Stimulated activated CD4-positive, alpha-beta T cell treated with anti-CD3 and anti-CD28 coated beads, TNF-alpha, amount 100 ng/mL, for 24 hours (primary cell): ENCODE measurements around the gene GCC2.
"Not testable (repeated sequence)": the region's sequence is repeated elsewhere in the genome, so short reads cannot be mapped to it uniquely, and the experiment has no call there.

Experiments
- DNase-seq, 3 experiments: peaks; one replicate each; pipeline ENCODE4 v3.0.0-alpha.2; 2020; ENCODE audit warnings: low read depth in 3 of 3

GCC2 gene, protein sequence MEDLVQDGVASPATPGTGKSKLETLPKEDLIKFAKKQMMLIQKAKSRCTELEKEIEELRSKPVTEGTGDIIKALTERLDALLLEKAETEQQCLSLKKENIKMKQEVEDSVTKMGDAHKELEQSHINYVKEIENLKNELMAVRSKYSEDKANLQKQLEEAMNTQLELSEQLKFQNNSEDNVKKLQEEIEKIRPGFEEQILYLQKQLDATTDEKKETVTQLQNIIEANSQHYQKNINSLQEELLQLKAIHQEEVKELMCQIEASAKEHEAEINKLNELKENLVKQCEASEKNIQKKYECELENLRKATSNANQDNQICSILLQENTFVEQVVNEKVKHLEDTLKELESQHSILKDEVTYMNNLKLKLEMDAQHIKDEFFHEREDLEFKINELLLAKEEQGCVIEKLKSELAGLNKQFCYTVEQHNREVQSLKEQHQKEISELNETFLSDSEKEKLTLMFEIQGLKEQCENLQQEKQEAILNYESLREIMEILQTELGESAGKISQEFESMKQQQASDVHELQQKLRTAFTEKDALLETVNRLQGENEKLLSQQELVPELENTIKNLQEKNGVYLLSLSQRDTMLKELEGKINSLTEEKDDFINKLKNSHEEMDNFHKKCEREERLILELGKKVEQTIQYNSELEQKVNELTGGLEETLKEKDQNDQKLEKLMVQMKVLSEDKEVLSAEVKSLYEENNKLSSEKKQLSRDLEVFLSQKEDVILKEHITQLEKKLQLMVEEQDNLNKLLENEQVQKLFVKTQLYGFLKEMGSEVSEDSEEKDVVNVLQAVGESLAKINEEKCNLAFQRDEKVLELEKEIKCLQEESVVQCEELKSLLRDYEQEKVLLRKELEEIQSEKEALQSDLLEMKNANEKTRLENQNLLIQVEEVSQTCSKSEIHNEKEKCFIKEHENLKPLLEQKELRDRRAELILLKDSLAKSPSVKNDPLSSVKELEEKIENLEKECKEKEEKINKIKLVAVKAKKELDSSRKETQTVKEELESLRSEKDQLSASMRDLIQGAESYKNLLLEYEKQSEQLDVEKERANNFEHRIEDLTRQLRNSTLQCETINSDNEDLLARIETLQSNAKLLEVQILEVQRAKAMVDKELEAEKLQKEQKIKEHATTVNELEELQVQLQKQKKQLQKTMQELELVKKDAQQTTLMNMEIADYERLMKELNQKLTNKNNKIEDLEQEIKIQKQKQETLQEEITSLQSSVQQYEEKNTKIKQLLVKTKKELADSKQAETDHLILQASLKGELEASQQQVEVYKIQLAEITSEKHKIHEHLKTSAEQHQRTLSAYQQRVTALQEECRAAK (N-terminal part only)

DNA sequence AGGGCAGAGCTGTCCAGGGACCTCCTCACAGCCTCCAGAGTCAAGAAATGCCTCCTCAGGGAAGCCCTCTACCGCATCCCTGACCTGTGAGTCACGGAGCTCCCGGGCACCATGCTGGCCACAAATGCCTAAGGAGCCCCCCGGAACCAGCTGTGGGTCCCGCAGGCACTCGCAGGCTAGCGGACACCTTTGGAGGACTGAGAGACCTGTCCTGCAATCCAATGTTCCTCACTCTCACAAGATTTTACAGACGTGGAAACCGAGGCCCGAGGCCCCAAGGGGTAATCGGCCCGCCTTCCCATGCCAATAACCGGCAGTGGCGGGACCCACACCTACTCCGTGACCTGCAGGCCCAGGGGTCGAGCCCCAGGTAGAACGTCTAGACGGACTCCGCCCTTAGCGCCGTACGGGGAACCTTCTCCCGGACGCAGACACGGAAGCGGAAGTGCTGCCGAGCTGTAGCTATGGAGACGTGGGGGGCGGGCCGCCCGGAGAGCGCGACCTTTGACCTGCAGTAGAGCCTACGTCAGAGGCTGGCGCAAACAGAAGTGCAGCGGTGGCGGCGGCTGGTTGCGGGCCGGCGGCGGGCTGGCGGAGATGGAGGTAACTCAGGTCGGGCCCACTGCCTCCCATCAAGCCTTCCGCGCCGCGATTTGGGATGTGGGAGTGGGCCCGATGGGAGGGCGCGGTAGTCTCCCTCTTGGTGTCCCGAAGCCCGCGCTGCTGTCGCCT is at the start of gene GCC2:
Gene GCC2 (plus strand): TSS at position 529 of the 732 bp plus-strand sequence. CDS start 69 bp downstream, at position 598.
- peak; percentile 93 to 94 (median 94) for DNase-seq

DNA sequence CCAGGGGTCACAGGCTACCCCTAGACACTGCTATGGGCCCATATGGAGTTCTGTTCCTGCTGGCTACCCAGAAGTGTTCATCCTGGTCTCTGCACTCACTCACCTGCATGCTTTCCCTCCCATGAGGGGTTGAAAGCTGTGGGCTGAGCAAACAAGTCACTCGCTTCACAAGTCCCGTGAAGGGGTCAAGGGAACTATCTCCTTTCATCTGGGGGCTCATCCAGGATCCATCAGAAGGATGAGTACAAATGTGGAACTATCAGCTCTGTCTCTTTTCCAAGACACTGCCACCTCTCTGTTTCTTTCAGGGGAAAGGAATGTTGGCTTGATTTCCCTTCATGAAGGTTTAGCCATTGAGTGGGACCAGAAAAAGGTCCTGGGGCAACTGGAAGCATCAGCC is 49.5 kb upstream of the GCC2 start:
- DNase-seq: no peak

DNA sequence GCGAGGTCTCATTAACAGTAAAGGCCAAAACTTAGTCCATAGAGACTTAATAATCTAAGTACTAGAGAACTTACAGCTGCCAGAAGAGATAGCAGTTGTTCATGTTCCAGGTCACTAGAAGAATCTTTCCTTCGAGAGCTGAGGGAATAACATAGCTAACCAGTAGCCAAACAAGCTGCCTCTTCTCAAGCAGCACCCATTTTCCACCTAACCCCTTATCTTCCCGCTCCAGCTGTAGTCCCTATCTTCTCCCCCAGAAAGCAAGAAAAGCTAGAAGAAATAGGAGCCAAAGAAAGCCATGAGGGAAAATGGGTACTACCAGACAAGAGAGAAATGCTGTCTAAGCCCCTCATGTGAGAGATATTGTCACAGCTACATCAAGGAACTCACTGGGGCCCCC is 47.2 kb upstream of the GCC2 start:
- DNase-seq: no peak

DNA sequence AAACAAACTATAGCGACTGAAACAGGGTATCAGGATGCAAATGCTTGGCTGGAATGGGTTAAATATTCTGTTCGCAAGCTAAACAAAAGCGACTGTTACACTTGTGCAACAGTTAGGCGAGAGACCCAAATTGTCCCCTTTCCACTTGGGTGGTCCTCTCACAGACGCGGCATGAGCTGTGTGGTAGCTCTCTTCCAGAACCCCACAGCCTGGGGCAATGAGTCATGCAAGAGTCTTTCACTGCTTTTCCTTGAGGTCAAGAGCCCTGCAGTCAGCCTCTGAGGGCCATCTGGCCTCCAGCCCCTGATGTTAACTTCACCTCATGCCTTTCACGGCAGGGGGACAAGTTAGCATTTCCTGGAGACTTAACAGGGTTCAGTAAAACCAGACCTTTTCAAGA is 45.5 kb upstream of the GCC2 start:
- DNase-seq: no peak

DNA sequence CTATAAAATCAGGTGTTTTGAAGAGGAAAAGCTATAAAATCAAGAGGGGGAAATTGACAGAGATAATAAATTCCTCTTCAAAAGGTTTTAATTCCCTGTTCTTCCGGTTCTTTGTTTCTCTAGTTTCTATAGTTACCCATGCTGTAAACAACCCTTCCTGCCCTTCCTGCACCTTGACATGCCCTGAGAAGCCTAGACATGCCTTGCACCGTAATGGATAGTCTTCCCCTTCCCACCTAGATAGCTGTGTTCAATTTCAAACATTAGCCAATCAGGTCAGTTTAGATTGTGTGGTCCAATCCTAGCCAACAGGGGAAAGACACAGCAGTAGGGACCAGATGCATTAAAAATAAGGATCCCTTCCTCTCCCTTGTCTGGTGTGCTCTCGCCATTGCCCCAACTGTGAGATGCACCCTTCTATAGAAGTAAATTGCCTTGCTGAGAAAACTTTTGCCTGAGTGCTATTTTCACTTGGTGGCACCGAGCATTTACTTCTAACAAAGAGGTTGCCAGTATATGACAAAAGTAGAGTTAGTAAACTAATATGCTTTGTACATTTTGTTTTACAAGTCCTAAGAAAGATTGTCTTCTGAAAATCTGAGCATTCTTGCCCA is 44.1 kb upstream of the GCC2 start:
- DNase-seq: no peak

DNA sequence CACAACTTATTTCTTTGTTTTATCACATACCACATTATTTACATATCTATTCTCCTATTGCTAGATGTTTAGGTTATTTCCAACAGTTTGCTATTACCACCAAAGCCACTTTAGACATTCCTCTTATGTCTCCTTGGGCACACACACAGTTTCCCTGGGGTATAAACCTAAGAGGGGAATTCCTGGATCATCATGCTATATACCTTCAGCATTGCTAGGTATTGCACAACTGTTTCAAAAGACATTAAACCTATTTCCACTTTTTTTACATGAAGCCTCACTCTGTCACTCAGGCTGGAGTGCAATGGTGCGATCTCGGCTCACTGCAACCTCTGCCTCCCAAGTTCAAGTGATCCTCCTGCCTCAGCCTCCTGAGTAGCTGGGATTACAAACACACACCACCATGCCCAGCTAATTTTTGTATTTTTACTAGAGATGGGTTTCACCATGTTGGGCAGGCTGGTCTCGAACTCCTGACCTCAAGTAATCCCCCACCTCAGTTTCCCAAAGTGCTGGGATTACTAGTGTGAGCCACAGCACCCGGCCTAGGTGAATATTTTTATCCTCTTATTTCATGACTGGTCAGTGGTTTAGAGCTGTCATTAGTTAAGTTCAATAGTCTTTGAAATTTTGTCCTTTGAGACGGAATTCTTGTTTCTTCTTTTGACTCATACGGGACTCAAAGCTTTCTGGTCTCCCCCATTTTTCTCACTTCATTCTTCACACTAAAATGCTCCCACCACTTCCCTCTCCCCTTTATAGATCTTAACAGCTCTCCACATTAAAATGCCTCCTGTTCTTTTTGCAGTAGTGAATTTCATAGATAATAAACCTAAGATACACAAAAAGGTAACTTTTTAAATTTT is 40.9 kb upstream of the GCC2 start:
- no peak for DNase-seq

DNA sequence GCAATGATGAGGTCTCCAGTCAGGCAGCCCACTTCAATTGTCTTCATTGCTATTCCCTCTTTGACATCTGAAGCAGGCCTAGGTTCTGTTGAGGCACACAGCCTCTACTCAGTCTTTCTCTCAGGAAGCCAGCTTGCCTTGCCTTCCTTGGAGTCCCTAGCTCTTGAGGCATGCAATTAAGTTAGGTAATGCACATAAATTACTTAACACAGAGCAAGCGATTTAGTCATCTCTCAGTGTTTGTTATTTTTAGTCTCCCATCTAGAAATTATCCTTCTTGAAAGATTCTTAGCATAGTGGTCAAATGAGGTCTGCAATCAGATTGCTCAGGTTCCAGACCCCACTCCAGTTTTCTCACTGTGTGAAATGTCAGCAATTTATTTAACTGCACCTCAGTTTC is 39.2 kb upstream of the GCC2 start:
- DNase-seq: no peak

DNA sequence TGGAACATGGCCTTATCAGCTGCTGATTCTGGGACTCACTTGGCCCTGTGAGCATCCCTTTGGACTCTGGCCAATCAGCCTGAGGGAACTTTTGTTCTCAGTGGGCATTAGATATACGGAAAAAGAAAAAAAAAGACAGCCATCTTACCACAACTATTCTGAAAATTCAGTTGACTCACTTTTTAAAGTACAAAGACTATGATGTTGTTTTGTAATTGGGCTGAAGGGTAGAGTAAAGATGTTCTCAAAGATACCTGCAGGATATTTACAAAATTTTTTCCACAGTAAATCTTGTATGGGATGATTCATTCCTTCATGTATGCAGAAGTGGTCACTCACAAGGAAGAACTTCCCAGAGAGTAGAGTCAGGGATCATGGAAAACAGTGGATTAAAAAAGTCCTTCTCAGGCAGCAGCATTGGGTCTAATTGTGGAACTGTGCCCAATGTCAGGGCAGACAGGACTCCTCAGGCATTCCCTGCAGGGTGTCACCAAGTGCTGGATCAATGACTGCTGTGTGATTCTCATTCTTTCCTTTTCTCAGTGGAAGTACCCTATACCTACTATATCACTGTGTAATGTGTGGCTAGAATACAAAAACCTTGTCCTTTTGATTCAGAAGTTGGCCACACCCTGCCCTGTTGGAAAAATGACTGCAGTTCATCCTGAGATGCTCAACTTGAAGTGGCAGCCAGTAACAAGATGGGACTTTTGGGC is 35.9 kb upstream of the GCC2 start:
- no peak for DNase-seq

DNA sequence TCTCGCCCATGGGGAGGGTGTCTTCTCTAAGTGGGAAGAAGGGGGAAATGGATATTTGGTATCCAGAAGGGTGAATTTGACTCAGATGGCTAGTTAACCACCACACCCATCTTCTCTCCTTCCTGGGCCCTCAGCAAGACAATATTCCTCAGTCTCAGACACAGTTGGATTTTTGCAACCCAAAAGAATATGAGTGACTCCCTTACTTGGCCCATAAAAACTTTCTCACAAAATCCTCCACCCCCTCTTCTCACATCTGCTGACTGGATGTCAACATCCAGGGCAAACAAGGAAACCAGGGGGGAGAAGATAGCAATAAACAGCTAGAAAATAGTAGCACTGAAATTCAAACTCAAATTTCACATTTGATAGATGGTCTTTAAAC is 35.3 kb upstream of the GCC2 start:
- no peak for DNase-seq

DNA sequence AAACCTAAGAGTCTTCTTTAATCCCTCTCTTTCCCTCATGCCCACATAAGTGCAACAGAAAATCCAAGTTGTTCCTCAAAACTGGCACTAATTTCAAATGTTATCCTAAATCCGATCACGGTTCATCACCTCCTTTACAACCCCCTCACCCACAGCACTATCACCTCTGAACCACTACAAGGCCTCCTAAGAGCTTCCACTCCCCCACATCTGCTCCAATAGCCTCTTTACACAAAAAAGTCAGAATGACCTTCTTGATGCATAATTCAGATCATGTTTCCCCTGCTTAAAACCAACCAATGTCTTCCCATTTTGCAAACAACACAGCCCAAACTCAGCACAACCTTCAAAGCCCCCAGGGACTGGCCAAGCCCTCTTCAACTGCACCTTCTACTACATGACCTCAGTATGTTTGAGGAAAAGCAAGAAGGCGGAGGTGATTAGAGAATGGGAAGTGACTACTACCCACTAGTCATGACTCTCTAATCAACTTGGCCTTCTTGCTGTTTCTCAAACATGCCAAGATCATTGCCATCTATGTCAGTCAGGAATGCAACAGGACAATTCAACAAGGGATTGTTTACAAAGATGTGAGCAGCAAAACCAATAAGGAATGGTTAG is 34.6 kb upstream of the GCC2 start:
- DNase-seq: no peak

DNA sequence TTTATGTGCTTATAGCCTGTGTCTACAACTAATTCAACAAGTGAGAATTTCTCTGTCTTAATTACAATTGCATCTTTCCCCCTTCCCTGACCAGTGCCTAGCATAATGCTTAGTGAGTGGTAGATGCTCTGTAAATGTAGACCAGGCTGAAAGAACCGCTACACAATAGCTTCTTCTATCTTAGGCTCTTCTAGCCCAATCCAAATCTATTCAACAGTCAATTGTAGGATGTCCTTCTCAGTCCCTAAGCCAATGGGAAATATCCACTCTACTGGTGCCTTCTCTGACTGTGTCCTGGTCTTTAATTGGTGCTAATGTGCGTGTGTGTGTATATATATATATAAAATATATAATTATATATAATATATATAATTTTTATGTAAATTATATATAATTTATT is 34.1 kb upstream of the GCC2 start:
- DNase-seq: no peak

DNA sequence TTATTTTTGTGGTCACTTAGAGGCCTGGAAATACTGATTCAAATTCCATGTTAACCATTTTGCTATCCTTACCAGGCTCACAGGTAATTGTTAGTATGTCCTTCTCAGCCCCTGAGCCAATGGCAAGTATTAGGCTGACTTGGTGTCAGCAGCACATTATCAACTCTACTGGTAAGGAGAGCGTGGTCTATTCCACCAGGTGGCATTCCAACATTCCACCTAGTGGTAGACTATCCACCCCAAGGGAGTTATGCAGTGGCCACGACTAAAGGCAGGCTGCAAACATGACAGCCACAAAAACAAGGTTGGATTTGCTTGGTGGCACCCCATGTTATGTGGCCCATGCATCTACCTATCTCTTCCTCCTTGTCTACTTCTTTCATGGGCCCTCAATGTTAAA is 31.8 kb upstream of the GCC2 start:
- DNase-seq: no peak

DNA sequence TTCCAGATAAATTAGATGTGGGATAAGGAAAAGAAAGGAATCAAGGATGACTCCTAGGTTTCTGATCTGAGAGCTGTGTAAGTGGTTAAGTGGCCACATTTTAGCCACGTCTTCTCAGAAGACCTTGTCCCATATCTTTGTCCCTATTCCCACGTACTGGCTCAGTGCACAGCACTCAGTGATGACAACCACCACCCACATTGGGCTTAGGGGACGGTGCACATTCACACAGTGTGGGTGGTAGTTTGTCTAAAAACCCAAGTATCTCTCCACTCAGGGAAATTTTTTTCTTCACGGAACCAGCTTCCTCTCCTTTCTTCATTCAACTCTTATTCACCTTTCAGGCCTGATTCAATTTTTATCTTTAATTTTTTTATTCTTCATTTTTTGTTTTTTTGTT is 30.6 kb upstream of the GCC2 start:
- DNase-seq: no peak

DNA sequence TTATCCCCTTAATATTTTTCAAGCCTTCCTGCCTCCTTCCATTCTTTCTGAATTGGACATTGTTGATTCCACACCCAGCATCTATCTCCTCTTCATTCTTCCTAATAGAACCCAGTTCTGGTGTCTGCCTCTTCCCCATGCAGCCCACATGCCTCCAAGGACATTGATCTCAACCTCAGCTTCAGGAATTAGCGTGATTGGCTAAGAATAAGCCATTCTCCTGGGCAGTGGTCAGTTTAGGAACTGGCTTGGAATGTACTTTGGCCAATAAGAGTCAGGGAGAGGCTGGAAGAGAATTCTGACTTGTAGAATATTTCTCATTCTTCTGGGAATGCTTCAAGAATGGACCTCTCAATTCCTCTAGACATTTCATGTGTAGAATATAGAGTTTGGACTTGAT is 25.9 kb upstream of the GCC2 start:
- no peak for DNase-seq

DNA sequence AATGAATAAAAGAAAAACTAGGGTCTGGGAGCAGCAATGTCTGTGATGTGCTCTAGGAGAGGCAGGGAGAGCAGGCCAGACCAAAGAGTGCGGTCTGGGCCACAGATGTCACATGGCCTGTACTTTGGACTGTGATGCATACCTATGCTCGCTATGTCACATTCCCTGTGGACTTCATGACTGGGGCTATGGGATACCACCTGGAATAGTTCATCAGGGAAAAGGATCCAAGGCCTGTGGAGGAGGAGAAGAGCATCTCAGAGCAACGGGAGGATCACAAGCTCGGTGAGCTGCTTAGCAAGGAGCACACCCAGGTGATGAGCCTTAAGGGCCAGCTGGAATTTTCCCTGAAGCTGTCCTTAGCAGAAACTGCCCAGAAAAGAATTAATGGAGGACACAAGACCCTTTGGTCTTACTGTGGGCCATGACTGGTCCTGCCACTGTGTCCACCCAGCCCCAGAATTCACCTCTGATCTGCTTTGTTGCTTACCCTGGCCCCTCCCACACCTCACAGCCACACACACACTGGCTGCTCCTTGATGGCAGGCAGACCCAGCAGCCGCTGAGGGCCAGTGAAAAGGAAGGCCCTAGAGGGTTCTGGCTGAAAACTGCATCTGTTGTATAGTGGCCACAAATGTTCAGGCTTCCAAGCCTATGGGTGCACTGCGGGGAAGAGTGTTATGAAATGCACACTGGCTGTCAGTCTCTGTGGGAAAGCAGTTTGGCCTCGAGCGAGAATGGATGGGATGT is 25.3 kb upstream of the GCC2 start:
- DNase-seq: no peak

DNA sequence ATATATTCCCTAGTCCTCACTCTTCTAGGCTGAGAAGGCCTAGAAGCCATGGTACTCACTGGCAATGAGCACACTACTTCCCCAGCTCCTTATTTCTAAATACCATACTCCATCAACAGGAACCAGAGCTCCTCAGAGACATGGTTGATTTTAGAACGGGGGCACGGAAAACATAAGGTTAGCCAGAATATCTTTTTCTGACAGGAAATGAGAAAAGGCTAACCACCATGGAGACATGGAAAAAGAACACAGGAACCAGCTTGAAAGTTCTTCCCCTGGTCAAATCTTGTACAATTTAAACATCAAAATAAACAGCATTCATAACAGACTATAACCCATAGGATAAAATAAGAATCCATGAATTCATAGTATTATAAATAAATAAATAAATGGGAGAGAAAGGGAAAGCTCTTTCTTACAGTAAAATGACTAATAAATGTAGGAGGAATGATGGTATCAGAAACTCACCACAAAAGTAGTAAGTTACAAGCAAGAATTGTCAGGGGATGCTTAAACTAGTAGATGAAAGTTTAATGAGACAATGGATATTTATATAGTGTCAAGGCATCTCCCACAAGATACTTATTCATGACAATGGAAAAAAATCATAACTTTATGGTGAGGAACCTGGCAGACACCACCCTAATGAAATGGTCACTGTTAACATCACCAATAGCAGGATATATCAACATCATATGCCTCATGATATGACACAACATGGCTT is 20.6 kb upstream of the GCC2 start:
- no peak for DNase-seq

DNA sequence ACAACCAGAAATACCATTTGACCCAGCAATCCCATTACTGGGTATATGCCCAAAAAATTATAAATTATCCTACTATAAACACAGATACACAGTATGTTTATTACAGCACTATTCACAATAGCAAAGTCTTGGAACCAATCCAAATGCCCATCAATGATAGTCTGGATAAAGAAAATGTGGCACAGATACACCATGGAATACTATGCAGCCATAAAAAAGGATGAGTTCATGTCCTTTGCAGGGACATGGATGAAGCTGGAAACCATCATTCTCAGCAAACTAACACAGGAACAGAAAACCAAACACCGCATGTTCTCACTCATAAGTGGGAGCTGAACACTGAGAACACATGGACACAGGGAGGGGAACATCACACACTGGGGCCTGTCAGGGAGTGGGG is 13.4 kb upstream of the GCC2 start:
- not testable (repeated sequence) for DNase-seq
